NCI-H1694 (cell line): ENCODE data around the gene BDKRB2.

ENCODE experiments used
- DNase-seq: peaks from one replicate; lab custom pipeline; 2025; lab: John Stamatoyannopoulos, UW

BDKRB2 gene

GRCh38 chr14:96270565-96271420 lies 66.2 kb downstream of the BDKRB2 start:
- no peak for DNase-seq

GRCh38 chr14:96271421-96271762 lies 66.8 kb downstream of the BDKRB2 start:
- no peak for DNase-seq

- DNase-seq = no peak
These were observed 68.3 kb downstream of the BDKRB2 start for GRCh38 chr14:96272777-96273473.

- no peak for DNase-seq
These were observed 69.0 kb downstream of the BDKRB2 start for GRCh38 chr14:96273629-96274028.

GRCh38 chr14:96274122-96274521 lies 69.5 kb downstream of the BDKRB2 start:
- no peak for DNase-seq

- no peak for DNase-seq
These were observed 69.9 kb downstream of the BDKRB2 start for GRCh38 chr14:96274543-96274942.

- peak; percentile 87 for DNase-seq
These were observed 70.8 kb downstream of the BDKRB2 start for GRCh38 chr14:96275177-96276112.

GRCh38 chr14:96277890-96278289 lies 73.3 kb downstream of the BDKRB2 start:
- no peak for DNase-seq

GRCh38 chr14:96279564-96279963 lies 74.9 kb downstream of the BDKRB2 start:
- no peak for DNase-seq

GRCh38 chr14:96280104-96280503 lies 75.5 kb downstream of the BDKRB2 start:
- no peak for DNase-seq

GRCh38 chr14:96281486-96281885 lies 76.8 kb downstream of the BDKRB2 start:
- DNase-seq = peak; percentile 71

- DNase-seq = no peak
These were observed 79.4 kb downstream of the BDKRB2 start for GRCh38 chr14:96284008-96284407.

- DNase-seq = no peak
These were observed 79.8 kb downstream of the BDKRB2 start for GRCh38 chr14:96284430-96284829.

- no peak for DNase-seq
These were observed 81.0 kb downstream of the BDKRB2 start for GRCh38 chr14:96285667-96286066.

- no peak for DNase-seq
These were observed 81.6 kb downstream of the BDKRB2 start for GRCh38 chr14:96286251-96286650.

- no peak for DNase-seq
These were observed 83.2 kb downstream of the BDKRB2 start for GRCh38 chr14:96287856-96288255.
